Pancreas (tissue), 10 donors: ENCODE measurements around the gene SLC35B2. TPM values are rescaled to one million over a fixed set of nuclear protein-coding genes. Genes with fewer than 3 reads are reported as not detected.
A peak's percentile ranks its signal among the peaks of the same experiment; 100 is the strongest.

Experiments used
- ATAC-seq, 4 donors: fragments of 200-7000 bp; cut with Tn5 transposase; one replicate each; pipeline versions ENCODE4 v1.8.0 to v1.9.1; 2020; ENCODE audit warnings: mild to moderate bottlenecking in 4 of 4, moderate library complexity in 4 of 4
- DNase-seq, 6 donors: peaks; one replicate each; pipeline ENCODE4 v3.0.0-alpha.2; 2020
- FAIRE-seq: peaks from 2 replicates; lab custom pipeline; 2012; peaks lifted over from hg19 to GRCh38; lab: Jason Lieb, UNC
- H3K27ac ChIP-seq, 4 donors: fragments of 200-600 bp; sonication (generic); 1 replicate in 3 of 4; 2 replicates in 1 of 4; pipeline versions ENCODE4 v1.5.0 to v1.8.0; 2020
- H3K27me3 ChIP-seq, 4 donors: fragments of 200-600 bp; one replicate each; pipeline ENCODE4 v1.8.0; 2021
- H3K36me3 ChIP-seq, 3 donors: fragments of 200-600 bp; sonication (generic) in 1 of 3; one replicate each; pipeline versions ENCODE4 v1.5.0 to v1.8.0; 2020 to 2021
- H3K4me1 ChIP-seq, 3 donors: fragments of 200-600 bp; one replicate each; pipeline ENCODE4 v1.8.0; 2021
- H3K4me3 ChIP-seq, 4 donors: fragments of 200-600 bp; sonication (generic) in 2 of 4; one replicate each; pipeline versions ENCODE4 v1.5.0 to v1.8.0; 2020 to 2021
- H3K9me3 ChIP-seq, 4 donors: fragments of 200-600 bp; one replicate each; pipeline ENCODE4 v1.8.0; 2021
- CTCF ChIP-seq, 4 donors: fragments of 200-600 bp; sonication (generic) in 3 of 4; IDR thresholded peaks; one replicate each; pipeline versions ENCODE4 v1.5.0 to v1.8.0; 2021; ENCODE audit warnings: antibody characterized with exemption in 4 of 4
- WGBS, 2 donors: extraction: QIAGEN DNeasy Blood & Tissue Kit; methylation state at CpG; one replicate each; pipeline ENCODE4 v1.1.7; 2013; 5-methylcytosine and 5-hydroxymethylcytosine counted together
- intact Hi-C, 3 donors: fragments of 100-400 bp; cut with DNase I; formaldehyde crosslinking; loops; one replicate each; pipeline versions ENCODE4 v1.11.1 to v1.14.2; 2022
- polyA plus RNA-seq, 2 donors: library from polyadenylated mRNA; stranded (reverse); fragments of 200-250 nt; gene quantifications; one replicate each; pipeline ENCODE4 v1.2.3, GENCODE V29; 2013
- total RNA-seq, 6 donors: library from RNA; stranded (reverse); fragmentation: NEBNext Ultra II Directional in 4 of 6; extraction: Animal tissue kit (Norgen Biotek cat#: 25700) in 4 of 6; gene quantifications; one replicate each; pipeline versions ENCODE4 v1.2.1 to v1.2.4, GENCODE V29; 2021 to 2023
- donor health status: healthy with polysubstance abuse.
- donor health status: DM: no; HTN: no; CAD: no; lungs with moderate emphysema.
- donor health status: DM: no; HTN: no; CAD: no.
- donor health status: control.
- donor health status: control.
- donor health status: Bipolar disorder and iron deficiency.
- donor health status: DM: yes; HTN: yes; CAD: no.
- donor health status: DM: no; HTN: no; CAD: no.
- donor health status: DM: no; HTN: no; CAD: no.
- donor health status: DM: yes; HTN: yes; CAD: no.

SLC35B2 gene
- total and polyA plus RNA-seq, 8 donors, result 10.8 to 30.4 (median 20.5) TPM

- FAIRE-seq, result no peak
- H3K4me1 ChIP-seq, result peaks cover 20 to 33% (median 31%) of the 10 kb centered on the region in 3 donors
- intact Hi-C loops, result no loop called here
- H3K9me3 ChIP-seq, result no peaks in the 10 kb centered on the region
- H3K36me3 ChIP-seq, result peaks cover 0 to 26% (median 3%) of the 10 kb centered on the region in 3 donors
- no peak overlapping the region for H3K4me3 ChIP-seq
- H3K27me3 ChIP-seq, result no peaks in the 10 kb centered on the region
- no peak overlapping the region for H3K27ac ChIP-seq
- no peak for DNase-seq
- ATAC-seq, result peak in 1 of 4 donors; percentile 1
- no peak for TF ChIP-seq CTCF (IDR thresholded peaks at IDR 0.05)
- WGBS, 2 donors, result 73 to 76% methylated on average over 7 of the region's 7 CpGs
Measured at GRCh38 chr6:44227148-44227793, 30.1 kb downstream of the SLC35B2 start.

- WGBS, 2 donors, result 30 to 32% methylated on average over 15 of the region's 15 CpGs
- no peak for DNase-seq
- no peak for FAIRE-seq
- no peak overlapping the region for H3K4me3 ChIP-seq
- peak in 1 of 4 donors; percentile 1 for ATAC-seq
- intact Hi-C loops, result no loop called here
- H3K27me3 ChIP-seq, result no peaks in the 10 kb centered on the region
- H3K4me1 ChIP-seq, result peaks cover 23 to 36% (median 33%) of the 10 kb centered on the region in 3 donors
- H3K9me3 ChIP-seq, result no peaks in the 10 kb centered on the region
- no peak for TF ChIP-seq CTCF (IDR thresholded peaks at IDR 0.05)
- peaks cover 0 to 19% (median 0%) of the 10 kb centered on the region in 3 donors for H3K36me3 ChIP-seq
- no peak overlapping the region for H3K27ac ChIP-seq
Measured at GRCh38 chr6:44226368-44227147, 30.8 kb downstream of the SLC35B2 start.

- intact Hi-C loops, result no loop called here
- TF ChIP-seq CTCF (IDR thresholded peaks at IDR 0.05), result no peak
Measured at GRCh38 chr6:44225579-44226325, 31.6 kb downstream of the SLC35B2 start.

GRCh38 chr6:44224965-44225305 lies 32.4 kb downstream of the SLC35B2 start:
- no peak for TF ChIP-seq CTCF (IDR thresholded peaks at IDR 0.05)
- no peak for DNase-seq
- no peaks in the 10 kb centered on the region for H3K9me3 ChIP-seq
- no peak for ATAC-seq
- H3K36me3 ChIP-seq, result peaks cover 0 to 5% (median 0%) of the 10 kb centered on the region in 3 donors
- FAIRE-seq, result no peak
- H3K27me3 ChIP-seq, result no peaks in the 10 kb centered on the region
- intact Hi-C loops, result no loop called here
- H3K4me3 ChIP-seq, result no peak overlapping the region
- peaks cover 30 to 51% (median 33%) of the 10 kb centered on the region in 3 donors for H3K4me1 ChIP-seq
- H3K27ac ChIP-seq, result no peak overlapping the region
- WGBS, 2 donors, result 79 to 85% methylated on average over 4 of the region's 4 CpGs

More at GRCh38 chr6:44225579-44226325, 31.6 kb downstream of the SLC35B2 start:
- FAIRE-seq (no peak), ATAC-seq (no peak), DNase-seq (no peak)
- no peak overlapping the region for H3K4me3 ChIP-seq
- no peaks in the 10 kb centered on the region for H3K27me3 ChIP-seq
- peaks cover 0 to 12% (median 0%) of the 10 kb centered on the region in 3 donors for H3K36me3 ChIP-seq
- peak overlapping the region in 1 of 4 donors; percentile 10 for H3K27ac ChIP-seq
- H3K9me3 ChIP-seq, result no peaks in the 10 kb centered on the region
- WGBS, 2 donors, result 39 to 46% methylated on average over 8 of the region's 8 CpGs
- H3K4me1 ChIP-seq, result peaks cover 26 to 44% (median 33%) of the 10 kb centered on the region in 3 donors
